GM18498 (cell line): ENCODE data around the gene RCSD1.
A peak's percentile ranks its signal among the peaks of the same experiment; 100 is the strongest.
"Not testable (repeated sequence)": the region's sequence is repeated elsewhere in the genome, so short reads cannot be mapped to it uniquely, and the experiment has no call there.

Experiments
- ATAC-seq: cut with Tn5 transposase; IDR thresholded peaks from one replicate; pipeline ENCODE4 v1.9.1; 2021; ENCODE audit warnings: mild to moderate bottlenecking, moderate library complexity; ENCODE audit not compliant: unreplicated experiment

Gene RCSD1

GRCh38 chr1:167734841-167735240 is 104.8 kb downstream of the RCSD1 start:
- no peak for ATAC-seq

- ATAC-seq, result no peak
Measured at GRCh38 chr1:167737169-167737568, 107.1 kb downstream of the RCSD1 start.

- no peak for ATAC-seq
Measured at GRCh38 chr1:167738158-167738557, 108.1 kb downstream of the RCSD1 start.

DNA sequence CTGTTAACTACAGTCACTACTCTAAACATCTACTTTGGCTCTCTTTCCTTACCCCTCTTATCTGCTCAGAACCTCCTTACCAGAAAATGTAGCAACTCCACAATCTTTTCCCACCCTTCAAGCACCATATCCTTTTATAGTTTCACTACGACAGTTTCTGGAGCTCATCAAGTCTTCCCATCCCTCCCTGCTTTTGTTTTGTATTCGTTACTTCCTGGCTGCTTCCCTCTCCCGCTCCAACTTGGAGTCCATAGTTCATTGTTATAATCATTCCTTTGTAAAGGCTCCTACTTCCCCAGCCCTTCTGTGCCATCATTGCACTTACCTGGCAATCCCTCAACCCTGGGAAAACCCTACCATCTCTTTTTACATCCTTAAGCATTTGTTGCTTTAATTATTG is 109.7 kb downstream of the RCSD1 start:
- ATAC-seq, result no peak

- not testable (repeated sequence) for ATAC-seq
Measured at GRCh38 chr1:167741103-167741502, 111.1 kb downstream of the RCSD1 start.

- ATAC-seq, result not testable (repeated sequence)
Measured at GRCh38 chr1:167742392-167743057, 112.5 kb downstream of the RCSD1 start.

DNA sequence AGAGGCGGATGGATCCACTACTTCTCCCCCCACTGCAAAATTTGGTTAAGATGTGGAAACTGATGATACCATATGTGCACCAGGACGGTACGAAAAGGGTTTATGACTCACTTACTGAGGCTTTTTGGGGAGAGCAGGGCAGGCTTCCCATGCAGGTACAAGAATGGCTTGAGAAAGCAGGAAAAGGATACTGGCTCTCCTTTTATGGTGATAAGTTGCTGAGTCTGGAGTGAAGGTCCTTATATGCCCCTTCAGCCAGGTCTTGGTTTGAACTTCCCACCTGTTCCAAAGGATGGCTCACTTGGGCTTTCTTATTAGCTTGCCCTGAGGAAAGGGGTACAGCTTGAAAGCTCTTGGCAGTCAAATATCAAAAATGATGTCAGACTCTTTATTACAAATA is 114.9 kb downstream of the RCSD1 start:
- ATAC-seq, result no peak

DNA sequence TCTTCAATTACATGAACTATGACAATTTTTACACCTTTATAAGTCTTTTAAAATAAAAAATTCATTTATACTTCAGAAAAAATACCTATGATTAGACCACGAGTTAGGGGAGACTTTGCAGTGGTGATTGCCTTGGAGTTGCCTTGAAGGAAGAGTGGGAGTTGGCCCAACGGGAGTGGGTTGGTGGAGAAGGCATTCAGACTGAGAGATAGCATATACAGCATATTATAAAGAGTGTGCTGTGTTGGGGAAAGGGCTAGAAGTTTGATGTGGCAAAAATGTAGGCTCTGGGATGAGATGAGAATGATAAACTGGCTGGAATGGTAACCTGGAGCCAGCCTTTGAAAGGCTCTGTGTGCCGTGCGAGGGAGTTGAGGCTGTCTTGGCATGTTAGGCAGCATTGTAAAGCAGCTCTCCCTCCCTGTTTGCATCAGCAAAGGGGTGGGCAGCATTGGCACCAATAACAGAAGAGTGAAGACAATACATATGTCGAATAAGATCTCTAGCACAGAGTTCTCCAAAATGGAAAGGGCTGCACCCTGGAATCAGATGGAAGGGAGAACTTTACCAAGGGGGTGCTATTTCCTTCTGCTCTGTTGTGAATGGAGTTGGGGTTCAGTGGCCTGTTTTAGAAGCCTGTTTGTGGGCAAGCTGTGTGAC is 116.1 kb downstream of the RCSD1 start:
- ATAC-seq, result no peak

DNA sequence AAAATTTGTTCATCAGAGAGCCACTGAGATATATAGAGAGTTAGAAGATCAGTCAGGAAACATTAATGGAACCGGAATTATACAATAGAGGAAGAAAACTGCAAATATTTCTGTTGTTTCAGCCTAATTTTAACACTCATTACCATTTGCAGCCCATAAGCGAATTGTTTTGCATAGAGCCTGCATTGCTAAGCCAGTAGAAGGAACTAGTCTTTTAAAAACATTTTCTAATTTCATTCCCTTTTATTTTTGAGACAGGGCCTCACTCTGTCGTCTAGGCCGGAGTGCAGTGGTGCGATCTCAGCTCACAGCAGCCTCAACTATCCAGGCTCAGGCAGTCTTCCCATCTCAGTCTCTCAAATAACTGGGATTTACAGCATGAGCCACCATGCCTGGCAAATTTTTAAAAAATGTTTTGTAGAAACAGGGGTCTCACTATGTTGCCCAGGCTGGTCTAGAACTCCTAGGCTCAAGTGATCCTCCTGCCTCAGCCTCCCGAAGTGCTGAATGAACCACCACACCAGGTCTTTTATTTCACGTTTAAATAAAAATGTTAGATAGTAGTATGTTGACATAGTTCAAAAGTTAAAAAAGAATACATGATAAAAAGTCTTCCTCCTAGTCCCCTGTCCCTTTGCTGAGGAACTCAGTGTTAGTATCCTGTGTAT is 117.1 kb downstream of the RCSD1 start:
- ATAC-seq, result no peak

GRCh38 chr1:167747988-167748387 is 118.0 kb downstream of the RCSD1 start:
- ATAC-seq, result no peak

- no peak for ATAC-seq
Measured at GRCh38 chr1:167748906-167749305, 118.9 kb downstream of the RCSD1 start.

- ATAC-seq, result no peak
Measured at GRCh38 chr1:167749741-167750140, 119.7 kb downstream of the RCSD1 start.

DNA sequence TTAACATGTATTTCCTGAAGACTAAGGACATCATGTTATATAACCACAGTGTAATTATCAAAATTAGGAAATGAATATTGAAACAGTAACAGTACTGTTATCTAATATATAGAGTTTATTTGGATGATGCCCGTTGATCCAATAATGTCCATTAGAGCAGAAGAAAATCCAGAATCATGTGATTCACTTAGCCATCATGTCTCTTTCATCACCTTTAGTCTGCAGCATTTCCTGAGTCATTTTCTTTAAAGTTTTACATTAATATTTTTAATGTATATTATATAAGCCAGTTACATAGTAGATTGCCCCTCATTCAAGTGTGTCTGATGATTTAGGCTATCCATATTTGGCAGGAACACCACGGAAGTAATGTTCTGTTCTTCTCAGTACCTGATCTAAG is 120.6 kb downstream of the RCSD1 start:
- ATAC-seq, result no peak

GRCh38 chr1:167751676-167752075 is 121.6 kb downstream of the RCSD1 start:
- ATAC-seq, result no peak

DNA sequence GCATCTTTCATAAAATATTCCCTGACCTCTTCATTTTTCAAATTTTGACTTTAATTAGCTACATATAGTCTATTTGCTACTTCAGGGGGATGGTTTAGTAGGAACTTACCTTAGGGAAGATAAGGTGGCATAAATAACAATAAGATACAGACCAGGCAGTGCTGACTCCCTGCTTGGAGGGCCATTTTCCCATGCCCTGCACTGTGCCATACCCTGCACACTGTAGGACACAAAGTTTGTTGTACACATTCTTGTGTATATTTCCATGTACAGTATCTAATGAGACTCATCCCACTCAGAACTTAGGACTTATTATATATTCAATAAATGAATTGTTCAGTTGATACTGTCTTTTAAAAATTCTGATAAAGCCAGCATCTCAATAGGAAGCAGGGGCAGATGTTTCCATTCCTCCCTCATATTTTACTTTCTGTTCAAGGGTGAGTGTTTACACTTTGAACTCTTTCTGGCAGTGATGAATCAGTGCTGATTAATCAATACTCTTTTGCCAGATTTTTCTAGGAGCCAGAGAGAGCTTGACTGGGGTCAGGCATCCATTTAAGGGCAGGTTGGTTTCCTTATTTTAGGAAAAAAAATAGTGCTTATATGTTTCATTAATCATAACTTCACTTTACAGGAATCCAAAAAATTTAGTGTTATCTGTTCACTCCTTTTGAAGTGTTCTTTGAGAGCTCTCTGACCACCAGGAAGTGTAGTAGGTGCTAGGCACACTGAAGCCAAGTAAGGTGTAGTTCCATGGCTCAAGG is 122.4 kb downstream of the RCSD1 start:
- ATAC-seq, result peak; percentile 30

GRCh38 chr1:167755654-167756053 is 125.6 kb downstream of the RCSD1 start:
- no peak for ATAC-seq
